GM19023 (cell line): Measurements from ENCODE around the gene GALNT10.
"Not testable (repeated sequence)": the region's sequence is repeated elsewhere in the genome, so short reads cannot be mapped to it uniquely, and the experiment has no call there.

Experiments used
- ATAC-seq: cut with Tn5 transposase; IDR thresholded peaks from one replicate; pipeline ENCODE4 v1.9.1; 2021; ENCODE audit warnings: mild to moderate bottlenecking, moderate library complexity; ENCODE audit not compliant: unreplicated experiment

GALNT10 gene

DNA sequence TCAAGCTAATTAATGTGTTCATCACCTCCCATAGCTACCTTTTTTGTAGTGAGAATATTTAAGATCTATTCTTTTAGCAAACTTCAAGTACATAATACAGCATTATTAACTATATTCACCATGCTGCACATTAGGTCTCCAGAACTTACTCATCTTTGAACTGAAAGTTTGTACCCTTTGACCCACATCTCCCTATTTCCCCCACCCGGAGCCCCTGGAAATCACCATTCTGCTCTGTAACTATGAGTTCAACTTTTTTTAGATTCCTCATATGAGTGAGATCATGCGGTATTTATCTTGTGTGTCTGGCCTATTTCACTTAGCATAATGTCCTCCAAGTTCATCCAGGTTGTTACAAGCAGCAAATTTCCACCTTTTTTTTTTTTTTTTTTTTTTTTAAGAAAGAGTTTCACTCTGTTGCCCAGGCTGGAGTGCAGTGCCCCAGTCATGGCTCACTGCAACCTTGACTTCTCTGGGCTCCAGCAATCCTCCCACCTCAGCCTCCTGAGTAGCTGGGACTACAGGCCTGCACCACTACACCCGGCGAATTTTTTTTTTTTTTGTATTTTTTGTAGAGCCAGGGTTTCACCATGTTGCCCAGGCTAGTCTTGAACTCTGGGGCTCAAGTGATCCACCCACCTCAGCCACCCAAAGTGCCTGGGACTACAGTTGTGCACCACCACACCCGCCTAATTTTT is 154.9 kb downstream of the GALNT10 start:
- ATAC-seq, result peak; percentile 80

DNA sequence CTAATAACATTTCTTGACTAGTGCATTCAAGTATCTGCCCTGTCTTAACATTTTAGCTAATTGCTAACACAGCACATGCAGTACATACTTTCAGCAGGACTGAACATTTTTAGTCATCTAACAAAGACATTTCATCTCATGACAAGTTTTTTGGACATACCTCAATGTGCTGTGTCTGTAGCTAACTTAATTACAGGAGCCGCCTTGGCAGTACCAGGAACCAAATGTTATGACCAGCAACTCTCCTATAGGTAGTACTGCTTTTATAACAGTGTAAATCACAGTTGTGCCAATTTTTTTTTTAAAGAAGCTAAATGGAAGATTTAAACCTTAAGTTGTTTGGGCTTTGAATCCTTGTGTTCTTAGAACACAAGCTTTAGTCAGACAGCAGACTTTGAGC is 155.9 kb downstream of the GALNT10 start:
- ATAC-seq, result no peak

DNA sequence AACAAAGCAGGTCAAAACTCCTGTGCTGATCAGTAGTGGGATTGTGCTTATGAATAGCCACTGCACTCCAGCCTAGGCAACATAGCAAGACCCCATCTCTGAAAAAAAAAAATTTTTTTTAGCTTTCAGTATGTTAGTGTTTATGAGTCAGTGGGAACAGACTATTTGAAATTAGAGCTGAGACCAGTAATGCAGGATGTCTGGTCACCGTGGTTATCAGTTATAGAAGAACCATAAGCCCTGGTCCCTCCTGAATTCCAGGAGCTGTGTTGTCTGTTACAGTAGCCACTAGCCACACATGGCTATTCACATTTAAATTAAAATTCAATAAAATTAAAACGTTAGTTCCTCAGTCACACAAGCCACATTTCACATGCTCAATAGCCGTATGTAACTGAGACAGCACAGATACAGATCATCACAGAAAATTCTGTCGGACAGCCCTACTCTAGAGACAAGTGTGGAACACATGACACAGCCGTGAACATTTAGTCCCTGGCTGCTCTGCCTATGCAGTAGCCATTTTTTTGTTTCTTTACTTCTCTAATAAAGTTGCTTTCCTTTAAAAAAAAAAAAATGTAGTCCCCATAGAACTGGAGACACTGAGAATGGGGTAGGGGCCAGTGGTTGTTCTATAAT is 159.2 kb downstream of the GALNT10 start:
- no peak for ATAC-seq

DNA sequence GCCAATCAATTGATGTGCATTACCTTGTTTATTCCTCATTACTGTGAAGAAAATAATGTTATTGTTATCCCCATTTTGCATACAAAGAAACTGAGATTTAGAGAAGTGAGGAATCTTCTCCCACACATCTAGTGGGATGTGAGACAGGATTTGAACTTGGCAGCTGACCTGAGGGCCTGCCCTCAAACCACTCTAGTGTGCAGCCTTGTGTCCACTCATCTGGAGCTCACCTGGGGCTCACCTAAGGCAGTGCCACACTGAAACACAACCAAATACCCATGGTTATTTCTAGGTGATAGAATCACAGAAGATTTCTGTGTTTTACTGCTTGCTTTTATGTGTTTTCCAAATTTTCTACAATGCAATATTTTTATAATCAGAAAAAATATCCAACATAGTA is 160.6 kb downstream of the GALNT10 start:
- ATAC-seq, result no peak

DNA sequence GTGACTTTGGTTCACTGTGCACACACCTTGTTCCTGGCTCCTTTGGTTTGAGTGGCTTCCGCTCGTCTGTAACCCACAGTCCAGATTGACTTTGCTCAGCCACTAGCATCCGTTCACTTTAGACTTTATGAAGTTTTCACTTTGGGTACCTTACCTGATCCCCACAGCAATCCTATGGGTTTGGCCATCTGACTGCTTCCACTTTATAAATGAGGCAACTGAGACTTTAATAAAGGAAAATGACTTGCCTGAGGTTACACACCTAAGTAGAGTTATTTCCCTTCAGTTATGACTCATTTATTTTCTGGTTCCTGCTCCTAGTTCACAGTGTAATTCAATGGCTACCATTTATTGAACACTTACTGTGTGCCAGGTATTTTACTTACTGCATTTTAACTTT is 161.0 kb downstream of the GALNT10 start:
- ATAC-seq, result no peak

DNA sequence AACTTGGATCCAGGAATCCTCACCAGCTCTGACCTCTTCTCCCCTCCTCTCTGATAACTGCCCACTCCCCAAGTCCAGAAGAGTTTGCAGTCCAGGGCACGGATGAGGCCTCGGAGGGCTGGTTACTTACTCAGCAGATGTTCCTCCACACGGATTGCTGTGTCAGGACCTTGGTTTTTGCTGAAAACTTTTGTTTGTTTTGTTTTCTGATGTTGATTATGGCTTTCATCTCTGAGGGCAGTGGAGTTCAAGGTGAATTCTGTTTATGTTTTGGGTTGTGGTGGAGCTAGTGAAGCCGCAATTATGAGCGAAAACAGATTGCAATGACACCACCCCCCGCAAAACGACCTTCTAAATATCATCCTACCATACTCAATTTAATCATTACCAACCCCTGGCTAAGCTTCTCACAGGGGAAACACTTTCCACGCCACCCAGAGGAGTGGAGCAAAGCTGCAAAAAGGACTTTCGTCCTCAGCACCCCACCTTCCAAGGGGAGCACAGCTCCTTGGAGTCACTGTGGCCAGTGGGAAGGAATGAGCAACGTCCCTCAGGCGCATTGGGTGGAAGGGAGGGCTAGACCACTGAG is 162.5 kb downstream of the GALNT10 start:
- no peak for ATAC-seq

DNA sequence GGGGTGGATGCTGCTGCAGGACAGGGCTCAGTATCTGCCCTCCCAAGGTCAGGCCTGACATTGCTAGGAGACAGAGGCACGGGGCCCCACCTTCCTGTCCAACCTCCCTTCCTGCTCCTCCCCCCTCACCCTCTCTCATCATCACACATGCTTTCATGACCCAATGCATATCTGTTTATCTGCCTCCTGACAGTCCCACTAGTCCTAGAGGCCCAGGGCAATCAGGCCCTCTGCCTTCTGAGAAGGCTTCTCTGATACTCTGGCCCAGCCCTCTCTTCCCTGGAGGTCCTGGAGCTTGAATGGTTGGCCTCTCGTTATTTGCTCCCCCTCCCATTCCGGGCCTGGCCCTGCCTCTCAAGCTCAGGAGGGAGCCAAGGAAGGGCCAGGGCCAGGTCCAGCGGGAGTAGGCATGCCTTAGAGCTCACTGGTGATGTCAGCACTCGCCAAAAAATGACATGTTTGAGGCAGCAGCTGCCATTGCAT is 164.6 kb downstream of the GALNT10 start:
- ATAC-seq, result no peak

DNA sequence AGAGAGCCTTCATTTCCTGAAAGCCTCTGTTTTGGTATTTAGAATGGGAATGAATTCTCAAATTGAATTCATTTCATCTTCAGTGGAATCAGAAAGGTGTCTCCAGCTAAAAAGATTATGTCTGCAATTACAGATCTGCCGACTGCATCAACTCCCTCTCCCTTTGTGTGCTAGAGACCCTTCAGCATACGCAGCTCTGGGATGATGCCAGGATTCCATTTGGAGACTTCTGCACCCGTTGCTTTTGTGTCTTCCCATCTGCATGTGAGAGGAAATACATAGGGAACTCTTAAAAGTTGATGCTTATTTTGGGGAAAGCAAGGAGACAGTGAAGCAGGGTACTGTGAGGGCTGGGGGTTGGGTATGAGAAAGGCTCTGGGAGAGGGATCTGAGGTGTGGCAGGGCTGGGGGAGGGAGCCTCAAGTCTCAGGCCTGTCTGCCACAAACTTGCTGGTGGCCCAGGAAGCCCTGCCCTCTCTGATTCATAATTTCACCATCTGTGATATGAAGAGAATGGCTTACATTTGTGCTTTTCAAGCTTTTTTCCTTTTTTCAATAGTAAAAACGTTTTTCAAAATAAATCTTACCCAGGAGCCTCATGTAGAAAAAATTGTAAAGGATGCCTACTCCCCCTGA is 165.6 kb downstream of the GALNT10 start:
- no peak for ATAC-seq

DNA sequence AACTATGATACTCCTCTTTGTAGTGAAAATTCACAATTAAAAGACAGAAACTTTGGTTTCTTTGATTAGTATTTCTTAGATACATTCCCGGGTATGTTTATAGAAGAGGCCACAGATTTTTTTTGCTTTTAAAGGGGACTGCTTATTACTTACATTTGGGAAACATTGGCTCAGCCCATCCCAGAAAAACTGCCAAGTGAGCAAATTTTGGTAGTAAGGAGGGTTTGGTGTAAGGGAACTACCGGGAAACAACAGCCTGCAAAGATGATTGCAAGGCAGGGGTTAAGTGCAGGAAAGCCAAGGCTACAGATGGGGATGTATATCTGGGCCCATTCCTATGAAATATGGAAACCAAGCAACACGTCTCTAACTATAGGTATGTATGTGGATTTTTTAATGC is 166.4 kb downstream of the GALNT10 start:
- no peak for ATAC-seq

DNA sequence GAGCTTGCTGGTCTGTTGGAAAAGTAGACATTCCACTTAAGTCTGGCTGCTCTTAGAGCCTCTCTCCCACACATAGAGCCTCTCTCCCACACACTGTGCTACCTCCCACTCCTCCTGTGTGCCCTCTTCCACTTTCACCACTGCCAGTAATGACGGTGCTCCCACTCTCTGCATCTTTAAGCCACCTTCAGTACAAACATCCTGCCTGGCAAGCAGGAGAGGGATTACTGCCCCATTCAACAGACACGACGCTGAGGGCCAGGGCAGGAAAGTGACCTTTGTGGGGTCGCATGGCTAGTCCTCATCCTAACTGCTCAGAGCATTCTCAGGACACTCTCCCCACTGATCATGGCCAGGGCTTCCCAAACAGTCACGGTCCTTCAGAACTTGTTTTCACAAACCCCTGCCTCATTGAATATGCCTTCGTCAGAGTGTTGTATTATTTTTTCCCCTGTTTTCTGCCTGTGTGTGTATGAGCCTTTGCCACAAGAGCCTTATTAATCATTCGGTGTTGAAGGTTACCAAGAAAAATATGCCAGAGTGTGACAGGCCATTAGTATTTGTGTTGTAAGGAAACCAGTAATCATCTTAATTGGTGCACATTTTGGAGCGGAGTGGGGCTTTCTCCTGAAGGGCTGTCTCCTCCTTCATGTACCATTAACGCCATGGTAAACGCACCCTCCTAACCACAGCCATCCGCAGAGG is 168.1 kb downstream of the GALNT10 start:
- ATAC-seq, result no peak

DNA sequence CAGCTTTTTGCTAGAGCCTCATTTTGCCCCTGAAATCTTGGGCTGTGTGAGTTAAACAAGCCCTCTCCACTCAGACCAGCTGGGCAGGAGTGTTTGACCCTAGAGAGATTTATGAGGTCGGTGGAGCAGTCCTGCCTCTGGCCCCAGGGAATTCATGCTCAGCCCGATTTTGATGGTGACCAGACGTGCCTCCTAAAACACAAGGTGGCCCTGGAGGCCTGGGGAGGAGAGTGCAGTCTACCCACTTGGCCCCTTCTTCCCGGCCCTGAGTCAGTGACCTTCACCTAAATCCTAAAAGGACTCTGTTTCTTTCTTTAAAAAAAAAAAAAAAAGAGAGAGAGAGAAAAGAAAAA is 168.7 kb downstream of the GALNT10 start:
- ATAC-seq, result no peak

DNA sequence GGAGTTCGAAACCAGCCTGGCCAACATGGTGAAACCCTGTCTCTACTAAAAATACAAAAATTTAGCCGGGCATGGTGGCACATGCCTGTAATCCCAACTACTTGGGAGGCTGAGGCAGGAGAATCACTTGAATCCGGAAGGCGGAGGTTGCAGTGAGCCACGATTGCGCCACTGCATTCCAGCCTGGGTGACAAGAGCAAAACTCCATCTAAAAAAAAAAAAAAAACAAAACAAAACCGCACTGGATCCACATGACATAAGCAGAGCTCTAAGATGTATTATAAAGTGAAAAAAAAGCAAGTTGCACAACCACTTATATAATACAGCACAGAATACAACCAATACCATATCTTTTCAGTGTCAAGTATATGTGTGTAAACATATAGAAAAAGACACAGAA is 169.7 kb downstream of the GALNT10 start:
- not testable (repeated sequence) for ATAC-seq

DNA sequence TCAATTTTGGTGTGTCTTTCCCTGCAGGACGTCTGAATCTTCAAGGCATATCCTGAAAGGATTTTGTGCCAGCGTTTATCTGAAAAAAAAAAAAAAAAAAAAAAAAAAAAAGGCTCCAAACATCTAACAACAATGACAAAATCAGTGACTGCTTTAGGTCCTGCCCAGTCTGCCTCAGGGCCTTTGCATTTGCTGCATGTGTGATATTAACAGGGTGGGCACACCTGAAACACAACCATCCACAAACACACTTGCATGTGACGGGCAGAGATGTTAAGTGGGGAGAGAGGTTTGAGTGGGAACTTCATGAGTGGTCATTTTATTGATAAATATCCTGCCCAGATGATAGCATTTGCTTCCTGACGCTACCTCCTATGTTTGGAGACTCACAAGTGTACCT is 172.9 kb downstream of the GALNT10 start:
- ATAC-seq, result no peak

DNA sequence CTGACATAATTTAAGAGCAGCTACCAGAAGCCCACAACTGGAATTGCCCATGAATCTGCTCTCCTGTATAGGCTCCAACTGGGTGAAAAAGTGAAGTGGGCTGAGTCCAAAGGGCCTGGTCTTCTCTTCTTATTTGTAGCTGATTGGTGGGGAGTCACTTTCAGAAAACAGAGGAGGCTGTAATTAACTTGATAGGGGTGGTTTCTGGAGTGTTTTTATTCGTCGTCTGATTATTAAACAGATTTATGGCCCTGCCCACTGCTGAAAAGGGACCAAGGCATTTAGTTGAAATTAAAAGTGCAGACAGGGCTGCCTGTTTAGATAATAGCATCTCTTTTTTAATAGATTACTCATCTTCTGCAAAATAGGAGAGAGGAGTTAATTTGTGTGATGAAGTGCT is 174.2 kb downstream of the GALNT10 start:
- ATAC-seq, result no peak

DNA sequence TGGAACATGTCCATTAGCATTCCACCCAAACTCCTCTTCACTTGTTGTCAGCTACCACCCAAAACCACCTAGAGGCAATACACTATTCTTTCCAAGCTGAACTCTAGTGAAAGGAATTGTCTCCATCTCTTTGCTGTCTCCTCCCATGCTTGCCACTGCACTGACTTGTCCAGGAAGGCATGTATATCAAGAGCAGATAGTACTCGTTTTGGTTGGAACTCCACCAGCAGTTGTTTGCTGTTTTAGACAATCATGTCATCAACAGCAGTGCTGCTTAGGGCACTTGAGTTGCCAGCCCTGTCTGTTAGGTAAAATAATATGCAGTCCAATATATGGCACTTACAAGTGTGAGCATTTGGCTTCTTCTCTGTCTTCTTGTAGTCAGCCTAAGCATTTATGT is 175.3 kb downstream of the GALNT10 start:
- no peak for ATAC-seq

DNA sequence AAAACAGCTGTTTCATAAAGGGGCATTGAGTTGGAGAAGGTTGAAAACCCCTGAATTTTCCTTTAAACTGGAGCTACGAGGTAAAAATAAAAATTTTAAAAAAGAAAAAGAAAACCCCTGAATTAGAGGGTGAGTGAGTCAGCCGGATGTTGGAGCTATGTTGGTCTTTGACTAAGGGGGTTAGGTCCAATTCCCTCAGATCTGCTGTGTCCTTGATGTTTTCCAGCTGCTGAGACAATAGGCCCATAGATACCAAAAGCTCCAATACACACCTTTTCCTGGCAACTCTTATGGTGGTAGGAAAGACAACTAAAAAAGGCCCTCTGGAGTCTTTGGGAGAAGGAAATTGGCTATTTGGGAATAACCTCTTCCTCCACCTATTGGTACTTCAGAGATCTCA is 175.8 kb downstream of the GALNT10 start:
- ATAC-seq, result no peak

DNA sequence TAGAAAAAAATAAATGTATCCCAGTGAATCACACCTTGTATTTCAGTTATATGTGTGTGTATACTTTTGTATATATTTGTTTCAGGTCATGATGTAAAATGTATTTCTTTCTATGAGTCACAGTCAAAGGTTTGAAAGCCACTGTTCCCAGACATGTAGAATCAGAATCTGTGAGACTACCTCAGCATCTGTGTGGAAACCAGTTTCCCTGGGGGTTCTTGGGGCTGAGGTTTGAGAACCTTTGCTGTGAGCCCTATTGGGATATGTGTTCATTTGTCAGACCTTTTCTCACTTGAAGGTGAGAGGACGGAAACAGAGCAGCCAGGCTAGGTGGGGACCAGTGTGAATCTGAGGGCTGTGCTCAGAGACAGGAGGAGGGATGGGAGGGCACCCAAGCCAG is 176.6 kb downstream of the GALNT10 start:
- no peak for ATAC-seq

DNA sequence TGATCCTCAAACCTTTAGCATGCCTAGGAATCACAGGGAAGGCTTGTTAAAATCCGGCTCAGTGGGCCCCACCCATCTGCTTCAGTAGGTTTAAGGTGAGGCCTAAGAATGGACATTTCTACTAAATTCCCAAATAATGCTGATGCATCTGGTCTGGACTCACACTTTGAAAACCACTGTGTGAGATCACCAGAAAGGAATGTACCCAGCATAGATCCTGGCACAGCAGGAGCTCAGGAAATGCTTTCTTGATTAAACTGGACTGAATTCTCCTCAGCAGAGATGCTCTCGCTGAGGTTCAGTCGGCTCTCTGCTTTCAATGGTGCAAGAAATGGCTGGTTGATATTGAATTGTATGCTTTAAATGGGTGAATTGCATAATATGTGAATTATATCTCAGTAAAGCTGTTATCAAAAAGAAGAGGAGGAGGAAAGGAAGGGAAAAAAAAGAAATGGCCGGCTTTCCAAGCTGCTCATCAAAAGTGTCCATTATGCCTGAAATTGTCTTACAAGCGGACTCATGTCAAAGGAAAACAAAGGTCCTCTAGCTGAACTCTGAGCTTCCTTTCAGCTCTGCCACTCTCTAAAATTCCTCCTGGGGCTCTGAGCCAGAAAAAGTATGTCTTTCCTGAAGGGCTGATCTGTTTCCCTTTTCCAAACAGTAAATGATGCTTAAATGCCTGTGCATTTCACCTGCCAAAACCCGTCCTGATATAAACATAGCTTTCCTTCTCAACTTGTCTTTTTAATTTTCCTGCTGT is 177.7 kb downstream of the GALNT10 start:
- no peak for ATAC-seq

DNA sequence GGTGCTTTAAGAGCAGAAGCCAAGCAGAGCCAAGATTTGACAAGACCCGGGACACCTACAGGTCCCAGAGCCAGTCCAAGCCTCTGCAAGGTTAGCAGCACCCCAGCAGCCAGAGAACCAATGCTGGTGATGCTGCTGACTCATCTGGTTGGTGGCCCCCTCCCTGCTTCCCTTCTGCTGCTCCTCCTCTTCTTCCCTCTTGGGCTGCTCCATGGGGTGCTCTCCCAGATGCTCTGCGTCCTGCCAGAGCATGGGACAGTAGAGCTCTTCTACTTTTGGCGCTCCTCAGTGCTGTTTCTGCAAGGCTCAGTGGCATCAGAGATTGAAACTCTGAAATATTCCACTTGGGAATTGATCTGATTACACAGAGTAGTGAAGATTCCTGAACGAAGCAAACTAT is 179.1 kb downstream of the GALNT10 start:
- no peak for ATAC-seq

DNA sequence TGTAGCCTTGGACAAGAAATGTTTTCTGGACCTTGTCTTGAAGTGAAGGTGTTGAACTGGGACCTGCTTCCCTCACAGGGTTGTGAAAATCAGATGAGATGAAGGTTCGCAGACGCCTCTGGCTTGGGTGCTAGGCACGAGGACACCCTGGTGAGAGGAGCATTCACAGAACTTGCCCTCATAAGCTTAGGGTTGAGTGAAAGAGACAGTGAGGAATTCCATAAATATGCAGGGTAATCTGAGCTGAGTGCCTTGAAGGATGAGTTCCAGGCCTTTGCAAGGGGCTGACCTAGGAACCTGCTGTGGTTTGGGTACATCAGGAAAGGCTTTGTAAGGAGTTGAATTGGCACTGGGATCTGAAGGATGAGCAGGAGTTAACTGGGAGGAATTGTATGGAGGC is 179.6 kb downstream of the GALNT10 start:
- no peak for ATAC-seq

DNA sequence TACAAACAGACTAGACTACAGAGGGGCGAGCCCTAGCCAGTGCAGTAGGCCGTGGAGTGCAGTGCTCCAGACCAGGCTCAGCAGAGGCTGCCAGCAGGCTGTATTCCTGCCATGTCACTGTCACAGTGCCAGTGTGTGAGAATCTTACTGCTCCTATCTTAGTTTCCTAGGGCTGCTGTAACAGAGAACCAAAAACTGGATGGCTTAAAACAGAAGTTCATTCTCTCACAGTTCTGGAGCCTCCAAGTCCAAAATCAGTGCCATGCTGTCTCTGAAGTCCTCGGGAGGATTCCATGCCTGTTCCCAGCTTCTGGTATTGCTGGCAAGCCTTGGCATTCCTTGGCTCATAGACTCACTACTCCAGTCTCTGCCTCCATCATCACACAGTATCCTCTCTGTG is 180.3 kb downstream of the GALNT10 start:
- no peak for ATAC-seq
